GM19452 (cell line): ENCODE measurements around the gene TAS2R30.

Experiments used
- ATAC-seq: cut with Tn5 transposase; IDR thresholded peaks from one replicate; pipeline ENCODE4 v1.9.1; 2021; ENCODE audit not compliant: unreplicated experiment

TAS2R30 gene

GRCh38 chr12:11134305-11134704 is at the start of gene TAS2R30:
TSS of gene TAS2R30 (minus strand) at chr12:11134644. CDS start at chr12:11134244, 400 bp downstream.
- no peak for ATAC-seq

- ATAC-seq, result no peak
These were observed 48.6 kb upstream of the TAS2R30 start for GRCh38 chr12:11183011-11183410.

GRCh38 chr12:11182529-11182928 is 48.1 kb upstream of the TAS2R30 start:
- ATAC-seq, result no peak

- ATAC-seq, result no peak
These were observed 43.8 kb upstream of the TAS2R30 start for GRCh38 chr12:11178250-11178649.

GRCh38 chr12:11174022-11174421 is 39.6 kb upstream of the TAS2R30 start:
- ATAC-seq, result no peak

GRCh38 chr12:11171969-11172675 is 37.7 kb upstream of the TAS2R30 start:
- ATAC-seq, result no peak

GRCh38 chr12:11171145-11171968 is 36.9 kb upstream of the TAS2R30 start, which contains the start of gene SMIM10L1:
TSS of gene SMIM10L1 (plus strand) at chr12:11171194. CDS start at chr12:11171357, 163 bp downstream.
- peak; percentile 97 for ATAC-seq

GRCh38 chr12:11170810-11171144 is 36.3 kb upstream of the TAS2R30 start:
- no peak for ATAC-seq

- no peak for ATAC-seq
These were observed 31.9 kb upstream of the TAS2R30 start for GRCh38 chr12:11166300-11166699.

GRCh38 chr12:11164384-11164783 is 29.9 kb upstream of the TAS2R30 start:
- no peak for ATAC-seq

- no peak for ATAC-seq
These were observed 28.1 kb upstream of the TAS2R30 start for GRCh38 chr12:11162502-11162901.

GRCh38 chr12:11158885-11159444 is 24.5 kb upstream of the TAS2R30 start:
- ATAC-seq, result no peak

GRCh38 chr12:11154400-11154925 is 20.0 kb upstream of the TAS2R30 start:
- ATAC-seq, result no peak

- no peak for ATAC-seq
These were observed 18.3 kb upstream of the TAS2R30 start for GRCh38 chr12:11152725-11153124.

GRCh38 chr12:11150832-11151231 is 16.4 kb upstream of the TAS2R30 start:
- no peak for ATAC-seq

- no peak for ATAC-seq
These were observed 13.0 kb upstream of the TAS2R30 start for GRCh38 chr12:11147420-11147819.

- no peak for ATAC-seq
These were observed 9.9 kb upstream of the TAS2R30 start for GRCh38 chr12:11144297-11144696.

GRCh38 chr12:11143352-11143751 is 8.9 kb upstream of the TAS2R30 start:
- ATAC-seq, result no peak

GRCh38 chr12:11136075-11136474 is 1.6 kb upstream of the TAS2R30 start:
- no peak for ATAC-seq

- ATAC-seq, result no peak
These were observed 628 bp downstream of the TAS2R30 start for GRCh38 chr12:11133816-11134215.

- no peak for ATAC-seq
These were observed 1.3 kb downstream of the TAS2R30 start for GRCh38 chr12:11133162-11133561.

GRCh38 chr12:11130999-11131398 is 3.4 kb downstream of the TAS2R30 start:
- no peak for ATAC-seq
